ENCODE data around the gene OBSL1.

DNA sequence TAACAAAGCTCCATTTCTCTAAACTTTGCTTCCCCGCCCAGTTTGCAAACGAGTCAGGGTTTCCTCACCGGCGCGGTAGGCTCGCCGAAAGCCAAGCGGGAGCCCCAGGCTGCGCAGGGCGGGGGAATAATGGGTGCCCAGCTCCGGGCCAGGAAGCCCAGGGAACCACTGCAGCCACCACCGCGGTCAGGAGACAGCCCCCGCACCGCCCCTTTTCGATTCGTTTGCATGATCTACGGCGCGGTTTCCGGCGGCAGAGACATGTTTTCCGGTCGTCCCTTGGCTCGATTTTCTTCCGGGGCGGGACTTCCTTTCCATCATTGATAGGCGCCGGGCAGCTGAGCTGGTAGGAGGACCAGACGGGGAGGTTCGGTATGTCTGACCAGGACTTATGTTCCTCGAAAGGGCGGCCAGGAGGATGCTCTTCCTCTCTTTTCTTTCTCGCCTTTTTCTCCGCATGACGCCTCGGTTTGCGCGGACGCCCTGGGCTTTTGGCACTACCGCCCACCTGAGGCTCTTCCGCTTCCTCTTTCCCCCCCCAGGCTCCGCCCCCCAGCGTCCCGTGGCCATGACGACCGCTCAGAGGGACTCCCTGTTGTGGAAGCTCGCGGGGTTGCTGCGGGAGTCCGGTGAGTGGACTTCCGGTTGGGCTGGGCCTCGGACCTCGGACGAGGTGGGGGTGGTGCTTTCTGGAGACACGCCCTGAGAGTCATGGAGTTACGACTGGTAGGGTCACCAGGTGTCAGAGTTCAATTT is 26.4 kb upstream of the OBSL1 start, which contains the start of gene STK11IP:
- peak; percentile 88 for TF ChIP-seq POLR2A (IDR thresholded peaks at IDR 0.05; ENCODE audit: low read depth, low read length)
- TF ChIP-seq POLR2AphosphoS5 (IDR thresholded peaks at IDR 0.05; ENCODE audit: low read depth, low read length), result peak; percentile 61; the same call in 1 of the 2 replicates
